Measurements from ENCODE around the gene LHX2.
A peak's percentile ranks its signal among the peaks of the same experiment; 100 is the strongest.

Gene LHX2

GRCh38 chr9:124032247-124032646, 20.7 kb downstream of the LHX2 start:
- DNase-seq (ENCODE audit: low spot score) = peak; percentile 55

DNA sequence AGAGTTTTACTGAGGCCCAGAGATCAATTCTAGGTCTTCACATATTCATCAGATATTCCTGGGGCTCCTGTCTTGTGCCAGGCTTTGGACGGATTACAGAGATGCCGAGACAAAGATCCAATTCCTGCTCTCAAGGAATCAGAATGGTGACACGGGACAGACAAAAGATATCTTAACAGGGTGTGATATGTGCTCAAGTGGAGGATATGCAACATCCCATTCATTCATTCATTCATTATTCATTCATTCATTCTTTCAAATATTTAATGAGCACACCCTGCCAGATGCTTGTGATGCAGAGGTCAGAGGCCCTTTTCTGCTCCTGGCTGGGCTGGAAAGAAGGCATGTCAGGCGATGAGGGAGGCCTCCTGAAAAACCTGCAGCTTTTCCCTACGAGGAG, 21.8 kb downstream of the LHX2 start:
- DNase-seq (ENCODE audit: low spot score) = no peak

DNA sequence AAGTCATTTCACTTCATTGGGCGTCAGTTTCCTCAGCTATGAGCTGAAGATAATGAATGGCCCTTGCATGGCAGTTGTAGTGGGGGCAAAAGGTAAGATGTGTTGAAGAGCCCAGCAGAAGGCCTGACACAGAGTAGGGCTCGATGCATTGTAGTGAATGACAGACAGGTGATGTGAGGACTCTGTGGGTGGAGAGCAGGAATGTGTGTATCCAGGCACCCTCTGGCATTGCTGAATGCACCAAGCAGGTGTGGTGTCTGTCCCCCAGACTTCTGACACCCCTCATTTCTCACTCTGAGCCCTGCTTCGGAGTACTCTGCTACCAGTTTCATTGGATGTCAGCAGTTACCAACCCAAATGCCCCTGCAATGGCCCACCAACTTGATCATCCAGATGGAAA, 22.4 kb downstream of the LHX2 start:
- no peak for DNase-seq (ENCODE audit: low spot score)

DNA sequence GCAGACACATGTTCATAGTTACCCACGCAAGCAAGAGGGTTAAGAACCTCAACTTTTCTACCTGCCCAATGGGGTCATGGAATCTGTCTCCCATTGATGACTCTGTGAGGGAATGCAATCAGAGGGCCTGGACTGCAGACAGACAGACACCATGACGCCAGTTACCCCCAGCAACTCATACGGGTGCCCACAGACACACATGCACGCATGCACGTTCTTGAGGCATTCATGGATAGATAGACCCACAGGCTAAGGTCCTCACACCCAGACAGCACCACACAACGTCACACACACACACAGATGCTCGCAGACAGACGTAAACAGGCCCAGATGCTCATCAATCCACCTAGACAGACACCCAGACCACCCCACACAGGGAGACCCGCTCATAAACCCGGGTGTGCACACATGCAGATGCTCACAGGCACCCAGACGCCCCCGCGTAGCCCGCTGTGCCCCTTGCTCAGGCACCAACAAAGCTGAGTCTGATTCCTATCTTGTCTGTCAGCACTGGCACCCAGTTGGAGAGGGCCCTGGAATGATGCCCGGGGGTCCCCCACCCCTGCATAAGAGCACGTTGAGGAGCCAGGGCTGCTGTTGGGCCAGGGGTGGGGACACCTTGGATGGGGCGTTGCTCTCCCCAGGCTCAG, 23.6 kb downstream of the LHX2 start:
- DNase-seq (ENCODE audit: low spot score) = no peak

DNA sequence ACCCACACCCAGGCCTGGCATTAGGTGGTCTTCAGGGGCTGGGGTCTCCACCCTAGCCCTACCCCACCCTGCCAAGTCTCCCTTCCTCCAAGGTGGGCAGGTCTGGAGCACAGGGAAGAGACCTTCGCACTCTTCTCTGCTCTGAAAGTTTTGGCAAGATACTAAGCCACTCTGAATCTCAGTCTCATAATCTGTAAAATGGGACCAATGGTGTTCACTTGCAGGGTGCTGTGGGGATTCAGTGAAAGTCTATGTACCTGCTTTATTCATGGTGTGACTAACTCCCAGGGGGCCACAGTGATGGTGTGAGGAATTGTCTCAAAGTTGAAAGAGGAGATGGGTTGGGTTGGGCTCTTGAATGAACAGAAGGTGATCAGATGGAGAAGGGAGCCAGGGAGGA, 25.0 kb downstream of the LHX2 start:
- no peak for DNase-seq (ENCODE audit: low spot score)

DNA sequence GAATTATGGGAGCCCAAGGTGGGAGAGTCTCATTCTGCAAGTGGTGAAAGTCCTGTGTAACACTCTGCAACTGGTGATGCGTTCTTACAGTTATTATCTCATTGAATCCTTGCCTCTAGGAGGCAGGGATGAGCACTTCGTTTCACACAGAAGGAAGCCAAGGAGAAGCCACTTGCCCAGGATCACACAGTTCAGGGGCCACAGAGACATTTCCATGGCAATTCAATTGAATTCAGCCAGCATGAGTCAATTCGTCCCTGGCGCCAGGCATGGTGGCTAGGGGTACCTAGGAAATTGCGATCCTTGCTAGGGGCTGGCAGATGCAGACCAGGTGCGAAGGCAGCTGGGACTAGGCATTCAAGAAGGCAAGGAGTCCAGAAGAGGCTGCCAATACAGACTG, 26.2 kb downstream of the LHX2 start:
- DNase-seq (ENCODE audit: low spot score) = no peak

DNA sequence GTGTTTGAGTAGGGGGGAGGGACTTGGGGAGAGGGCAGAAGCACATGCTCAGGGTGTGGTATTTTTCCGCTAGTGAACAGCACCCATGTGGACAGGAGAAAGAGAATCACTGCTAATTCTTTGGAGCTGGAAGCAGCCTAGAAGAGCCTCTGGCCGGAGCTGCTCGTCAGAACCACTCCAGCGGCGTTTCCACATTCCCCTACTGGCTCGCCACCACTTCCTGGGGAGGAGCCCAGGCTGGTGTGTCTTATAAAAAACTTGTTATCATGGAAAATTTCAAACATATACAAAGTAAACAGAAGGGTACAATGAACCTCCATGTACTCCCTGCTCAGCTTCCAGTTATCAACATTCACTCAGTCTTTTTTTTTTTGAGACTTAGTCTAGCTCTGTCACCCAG, 26.7 kb downstream of the LHX2 start:
- DNase-seq (ENCODE audit: low spot score) = no peak

DNA sequence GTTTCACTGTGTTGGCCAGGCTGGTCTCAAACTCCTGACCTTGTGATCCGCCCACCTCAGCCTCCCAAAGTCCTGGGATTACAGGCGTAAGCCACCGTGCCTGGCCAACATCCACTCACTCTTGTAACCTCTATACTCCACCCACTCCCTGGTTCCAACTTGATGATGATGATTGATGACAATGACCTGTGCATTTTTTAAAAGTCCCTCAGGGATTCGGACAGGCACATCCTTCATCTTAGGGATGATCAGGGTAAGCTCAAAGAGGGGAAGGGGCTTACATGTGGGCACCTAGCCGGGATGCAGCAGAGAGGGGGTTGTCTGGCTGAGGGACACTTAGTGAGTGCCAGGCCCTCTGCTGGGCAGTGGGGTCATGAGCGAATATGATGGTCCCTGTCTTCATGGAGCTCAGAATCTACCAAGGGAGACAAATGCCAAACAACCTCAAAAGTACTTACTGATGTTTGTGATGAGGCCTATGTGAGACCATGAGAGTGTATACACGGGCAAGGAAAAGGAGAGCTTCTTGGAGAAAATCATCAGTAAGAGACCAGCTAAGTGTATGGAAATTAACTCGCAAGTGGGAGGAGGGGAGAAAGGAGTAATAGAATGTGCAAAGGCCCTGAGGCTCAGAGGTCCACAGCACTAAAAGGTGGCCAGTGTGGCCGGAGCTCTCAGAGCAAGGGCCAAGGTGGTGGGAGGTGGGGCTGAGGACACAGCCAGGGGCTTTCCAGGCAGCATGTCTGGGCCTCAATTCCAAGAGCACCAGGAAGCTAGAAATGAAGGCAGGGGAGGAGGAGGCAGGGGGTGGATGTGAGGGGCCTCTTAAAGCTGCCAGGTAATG, 27.4 kb downstream of the LHX2 start:
- DNase-seq (ENCODE audit: low spot score) = no peak

DNA sequence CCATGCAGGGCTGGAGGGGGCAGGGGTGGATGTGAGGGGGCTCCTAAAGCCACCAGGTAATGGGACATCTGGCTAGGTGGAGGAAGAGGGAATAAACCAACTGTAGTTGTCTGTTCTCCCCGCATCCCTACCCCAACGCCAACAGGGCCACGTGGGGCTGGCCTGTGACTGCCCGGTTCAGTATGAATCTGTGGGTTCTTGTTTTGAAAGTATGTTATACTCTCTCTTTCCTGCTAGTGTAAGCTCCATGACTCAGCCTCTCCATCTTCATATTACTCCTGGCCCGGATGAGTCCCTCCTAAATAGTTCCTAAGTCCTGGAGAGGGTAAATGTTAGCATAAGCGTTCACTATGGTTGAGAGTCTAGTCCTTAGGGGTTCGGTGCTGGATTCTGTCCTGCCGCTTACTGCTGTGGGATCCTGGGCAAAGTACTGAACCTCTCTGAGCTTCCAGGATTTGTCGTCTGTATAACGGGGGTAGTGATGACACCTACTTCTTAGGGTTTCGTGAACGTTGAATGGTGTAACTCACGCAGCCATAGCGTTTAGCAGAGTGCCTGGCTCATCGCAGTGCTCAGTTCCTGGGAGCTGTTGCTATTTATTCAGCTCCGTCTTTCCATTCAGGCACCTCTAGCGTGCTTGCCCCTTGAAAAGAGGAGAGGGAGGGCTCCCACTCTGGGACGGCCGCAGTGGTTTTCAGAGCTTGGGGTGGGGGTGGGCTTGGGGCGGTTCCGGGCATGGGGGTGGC, 28.8 kb downstream of the LHX2 start:
- DNase-seq (ENCODE audit: low spot score) = no peak

- DNase-seq (ENCODE audit: low spot score) = peak; percentile 96
Observed at GRCh38 chr9:124040935-124041816, 29.6 kb downstream of the LHX2 start.

DNA sequence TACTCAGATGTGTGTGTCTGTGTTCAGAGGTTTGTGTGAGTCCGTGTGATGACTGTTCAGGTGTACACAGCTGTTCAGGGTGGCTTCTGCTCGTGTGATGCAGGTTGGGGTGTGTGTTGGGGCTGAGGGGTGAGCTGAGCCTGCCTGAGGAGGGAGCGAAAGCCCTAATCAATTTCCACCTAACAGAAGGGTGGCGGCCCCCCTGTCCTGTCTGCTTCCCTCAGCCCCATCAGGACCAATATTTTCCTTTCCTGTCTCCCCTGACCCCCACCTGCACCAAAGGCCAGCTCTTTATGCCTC, 30.2 kb downstream of the LHX2 start:
- no peak for DNase-seq (ENCODE audit: low spot score)

- DNase-seq (ENCODE audit: low spot score) = no peak
Observed at GRCh38 chr9:124042201-124042721, 30.7 kb downstream of the LHX2 start.

DNA sequence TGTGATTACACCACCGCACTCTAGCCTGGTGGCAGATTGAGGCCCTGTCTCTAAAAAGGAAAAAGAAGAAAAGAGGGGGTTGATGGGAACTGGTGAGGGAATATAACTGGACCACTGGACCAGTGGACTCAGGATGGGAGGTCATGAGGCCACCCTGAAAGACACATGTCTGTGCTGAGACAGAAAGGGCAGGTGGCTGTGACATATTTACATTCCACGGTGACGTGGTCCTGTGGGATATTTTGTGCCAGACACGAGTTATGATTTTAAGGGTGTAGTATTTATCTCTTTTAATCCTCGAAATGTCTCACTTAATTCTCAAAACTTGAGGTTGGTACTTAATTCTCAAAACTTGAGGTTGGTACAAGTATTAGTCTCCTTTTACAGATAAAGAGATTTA, 32.9 kb downstream of the LHX2 start:
- no peak for DNase-seq (ENCODE audit: low spot score)

DNA sequence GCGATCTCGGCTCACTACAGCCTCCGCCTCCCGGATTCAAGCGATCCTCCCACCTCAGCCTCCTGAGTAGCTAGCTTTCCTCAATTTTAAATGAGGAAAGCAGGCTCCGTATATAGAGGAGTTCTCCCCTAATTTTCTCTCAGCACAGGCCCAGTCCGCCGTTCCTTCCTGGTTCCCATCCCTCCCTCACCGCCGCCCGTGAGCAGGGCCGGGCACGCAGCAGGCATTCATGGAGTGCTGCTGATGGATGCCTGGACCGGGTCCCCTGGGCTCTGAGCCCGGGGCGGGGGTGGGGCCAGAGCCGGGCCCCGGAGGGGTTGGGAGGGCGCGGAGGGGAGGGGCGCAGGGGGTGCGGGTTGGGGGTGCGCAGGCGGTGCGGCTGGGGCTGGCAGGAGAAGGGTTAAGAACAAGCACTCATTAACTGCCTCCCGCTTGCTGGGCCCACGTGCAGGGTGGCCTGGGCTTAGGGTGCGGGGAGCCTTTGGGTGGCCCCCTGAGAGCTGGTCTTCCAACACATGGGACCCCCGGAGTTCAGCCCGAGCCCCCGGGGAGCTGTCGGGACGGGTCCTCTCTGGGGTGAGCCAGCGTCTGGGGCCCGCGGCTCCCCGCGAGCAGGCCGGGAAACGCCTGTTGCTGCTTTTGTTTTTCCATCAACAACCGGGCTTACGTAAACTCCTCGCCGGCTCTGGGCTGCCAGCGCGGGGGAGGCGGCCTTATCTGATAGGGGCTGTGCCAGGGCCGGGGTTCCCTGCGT, 33.7 kb downstream of the LHX2 start:
- peak; percentile 73 for DNase-seq (ENCODE audit: low spot score)

DNA sequence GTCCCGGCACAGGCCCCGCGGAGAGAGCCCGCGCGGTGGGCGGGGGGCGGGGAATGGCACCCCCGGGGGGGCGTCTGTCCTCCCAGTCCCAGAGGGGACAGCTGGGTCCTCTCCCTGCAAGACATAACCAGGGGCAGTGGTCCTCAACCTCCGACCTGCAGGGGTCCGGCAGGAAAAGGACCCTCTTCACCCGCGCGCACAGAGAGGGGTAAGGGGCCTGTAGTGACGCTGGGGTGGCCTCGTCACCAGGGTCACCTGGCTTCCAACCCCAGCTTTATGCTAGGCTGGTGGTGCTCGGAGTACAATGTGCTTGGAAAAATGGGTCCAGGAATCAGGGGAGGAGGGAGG, 34.2 kb downstream of the LHX2 start:
- DNase-seq (ENCODE audit: low spot score) = no peak

DNA sequence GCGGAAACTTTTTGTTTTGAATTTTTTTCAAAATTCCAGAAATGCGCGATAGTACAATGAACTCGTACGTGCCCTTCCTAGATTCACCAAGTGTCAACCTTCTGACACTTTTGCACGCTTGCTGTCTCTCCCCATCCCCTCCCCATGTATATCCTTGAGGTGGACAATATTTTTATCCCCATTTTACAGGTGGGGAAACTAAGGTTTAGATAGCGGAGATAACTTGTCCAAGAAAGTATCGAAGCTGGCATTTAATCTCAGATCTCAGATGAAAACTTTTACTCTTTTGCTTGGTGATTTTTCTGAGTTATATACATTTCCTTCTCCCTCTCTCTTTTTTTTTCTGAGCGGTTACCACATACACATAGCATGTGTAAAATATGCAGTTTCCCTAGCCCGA, 34.6 kb downstream of the LHX2 start:
- DNase-seq (ENCODE audit: low spot score) = no peak

DNA sequence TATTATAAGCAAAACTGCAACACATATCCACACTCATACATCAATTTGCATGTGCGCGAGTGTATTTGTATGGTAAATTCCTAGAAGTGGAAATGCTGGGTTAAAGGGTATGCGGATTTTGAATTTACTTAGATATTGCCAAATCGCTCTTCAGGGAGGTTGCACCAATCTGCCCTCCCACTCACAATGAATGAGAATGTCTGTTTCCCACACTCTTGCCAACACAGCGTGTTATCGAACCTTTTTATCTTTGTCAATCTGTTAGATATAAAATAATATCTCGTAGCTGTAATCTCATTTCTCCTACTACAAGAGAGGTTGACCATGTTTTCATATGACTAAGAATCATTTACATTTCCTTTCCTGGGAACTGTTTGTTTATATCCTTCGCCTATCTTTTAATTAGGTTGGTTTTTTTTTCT, 35.7 kb downstream of the LHX2 start:
- no peak for DNase-seq (ENCODE audit: low spot score)

DNA sequence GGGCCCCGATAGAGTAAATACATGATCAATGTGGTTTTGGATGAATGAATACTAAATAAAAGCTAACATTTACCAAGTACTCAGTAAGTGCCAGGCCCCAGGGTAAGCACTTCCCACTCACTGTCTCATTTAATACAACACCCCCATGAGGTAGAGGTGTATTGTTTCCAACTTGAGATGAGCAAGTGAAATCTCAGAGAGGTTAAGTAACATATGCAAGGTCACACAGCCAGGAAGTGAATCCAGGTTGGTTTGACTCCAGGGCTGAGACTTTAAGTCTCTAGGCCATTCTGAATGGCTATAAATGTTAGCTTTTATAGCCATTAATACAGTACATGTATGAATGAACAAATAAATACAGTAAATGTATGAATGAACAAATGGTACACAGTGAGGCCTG, 39.4 kb downstream of the LHX2 start:
- no peak for DNase-seq (ENCODE audit: low spot score)

DNA sequence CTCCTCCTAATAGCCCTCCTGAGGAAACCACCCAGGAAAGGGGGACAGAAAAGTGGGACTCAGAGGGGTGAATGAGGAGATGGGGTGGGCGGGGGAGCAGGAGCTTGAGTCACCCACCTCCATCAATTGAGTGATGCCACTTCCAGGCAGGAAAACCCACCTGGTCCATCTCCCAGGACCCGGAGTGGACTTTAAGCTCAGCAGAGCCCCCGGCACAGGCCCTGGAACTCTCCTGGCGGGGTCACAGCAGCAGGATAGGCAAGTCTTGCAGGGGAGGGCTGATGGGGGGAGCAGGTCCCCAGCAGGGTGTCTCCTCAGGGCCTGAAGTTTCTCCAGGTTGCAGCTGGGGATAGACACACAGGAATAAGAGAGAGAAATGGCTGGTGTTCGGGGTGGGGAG, 40.8 kb downstream of the LHX2 start:
- no peak for DNase-seq (ENCODE audit: low spot score)

DNA sequence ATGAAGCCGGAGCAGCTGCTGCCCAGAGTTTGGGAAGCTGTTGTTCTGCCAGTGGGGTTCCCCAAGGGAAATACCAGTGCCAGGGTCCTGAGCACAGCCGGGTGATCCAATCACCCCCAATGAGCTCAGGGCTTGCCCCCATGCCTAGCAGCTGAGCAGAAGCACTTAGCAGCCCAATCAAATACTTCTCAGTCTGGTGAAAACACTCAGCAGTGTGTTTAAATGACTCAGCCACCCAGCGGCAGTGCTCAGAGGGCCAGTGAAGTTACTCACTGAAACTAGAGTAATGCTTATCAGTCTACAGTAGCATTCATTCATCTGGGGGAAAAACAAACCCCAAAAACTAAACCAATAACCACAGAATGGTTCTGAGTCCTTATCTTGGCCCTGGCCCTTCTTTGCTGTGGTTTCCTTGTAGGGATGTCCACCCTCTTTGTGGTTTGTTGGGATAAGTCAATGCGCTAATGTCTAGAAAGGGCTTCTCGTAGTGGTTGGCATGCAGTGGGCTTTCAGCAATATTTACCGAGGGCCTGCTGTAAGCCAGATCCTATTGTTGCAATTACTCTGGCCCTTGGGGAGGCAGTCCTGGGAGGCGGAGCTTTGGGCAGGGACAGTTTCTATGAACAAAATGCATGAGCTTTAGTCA, 43.1 kb downstream of the LHX2 start:
- no peak for DNase-seq (ENCODE audit: low spot score)
